ENCODE results near the gene CCNL2. TPM values are rescaled to one million over a fixed set of nuclear protein-coding genes. Genes with fewer than 3 reads are reported as not detected.

The CCNL2 gene
- polyA plus RNA-seq, 1 donor = 174 TPM

- DNase-seq = no peak
These were observed 58.2 kb downstream of the CCNL2 start for GRCh38 chr1:1340791-1341548.

- no peak for DNase-seq
These were observed 59.0 kb downstream of the CCNL2 start for GRCh38 chr1:1340185-1340584.

GRCh38 chr1:1338278-1338677, 60.9 kb downstream of the CCNL2 start:
- DNase-seq = no peak

- no peak for DNase-seq
These were observed 61.4 kb downstream of the CCNL2 start for GRCh38 chr1:1337793-1338147.

- no peak for DNase-seq
These were observed 62.0 kb downstream of the CCNL2 start for GRCh38 chr1:1336931-1337792.

- no peak for DNase-seq
These were observed 62.7 kb downstream of the CCNL2 start for GRCh38 chr1:1336446-1336845.

GRCh38 chr1:1335792-1336248, 63.3 kb downstream of the CCNL2 start:
- no peak for DNase-seq

Other genes starting within 250 kb of the CCNL2 start
- 0.25 TPM for gene TTLL10, start 225.5 kb downstream of the CCNL2 start, polyA plus RNA-seq (ENCODE audit: insufficient read length)
- gene TNFRSF18, start 192.7 kb downstream of the CCNL2 start, polyA plus RNA-seq (ENCODE audit: insufficient read length) = 4.1 TPM
- gene TNFRSF4, start 185.2 kb downstream of the CCNL2 start, polyA plus RNA-seq (ENCODE audit: insufficient read length) = 3.2 TPM
- 92.9 TPM for gene SDF4, start 167.3 kb downstream of the CCNL2 start, polyA plus RNA-seq (ENCODE audit: insufficient read length)
- 20.0 TPM for gene B3GALT6, start 167.1 kb downstream of the CCNL2 start, polyA plus RNA-seq (ENCODE audit: insufficient read length)
- 3.6 TPM for gene C1QTNF12, start 152.6 kb downstream of the CCNL2 start, polyA plus RNA-seq (ENCODE audit: insufficient read length)
- gene UBE2J2, start 125.5 kb downstream of the CCNL2 start, polyA plus RNA-seq (ENCODE audit: insufficient read length) = 39.1 TPM
- gene SCNN1D, start 118.9 kb downstream of the CCNL2 start, polyA plus RNA-seq (ENCODE audit: insufficient read length) = 5.4 TPM
- gene ACAP3, start 91.4 kb downstream of the CCNL2 start, polyA plus RNA-seq (ENCODE audit: insufficient read length) = 54.6 TPM
- gene PUSL1, start 90.7 kb downstream of the CCNL2 start, polyA plus RNA-seq (ENCODE audit: insufficient read length) = 7.0 TPM
- 87.7 TPM for gene INTS11, start 74.7 kb downstream of the CCNL2 start, polyA plus RNA-seq (ENCODE audit: insufficient read length)
- gene CPTP, start 74.5 kb downstream of the CCNL2 start, polyA plus RNA-seq (ENCODE audit: insufficient read length) = 20.2 TPM
- gene TAS1R3, start 68.1 kb downstream of the CCNL2 start, polyA plus RNA-seq (ENCODE audit: insufficient read length) = 3.9 TPM
- 54.3 TPM for gene DVL1, start 49.9 kb downstream of the CCNL2 start, polyA plus RNA-seq (ENCODE audit: insufficient read length)
- 73.1 TPM for gene MXRA8, start 40.8 kb downstream of the CCNL2 start, polyA plus RNA-seq (ENCODE audit: insufficient read length)
- 71.7 TPM for gene AURKAIP1, start 24.1 kb downstream of the CCNL2 start, polyA plus RNA-seq (ENCODE audit: insufficient read length)
- 91.1 TPM for gene MRPL20, start 8.0 kb upstream of the CCNL2 start, polyA plus RNA-seq (ENCODE audit: insufficient read length)
- 24.7 TPM for gene ANKRD65, start 21.9 kb upstream of the CCNL2 start, polyA plus RNA-seq (ENCODE audit: insufficient read length)
- gene VWA1, start 36.4 kb upstream of the CCNL2 start, polyA plus RNA-seq (ENCODE audit: insufficient read length) = 72.5 TPM
- gene ATAD3C, start 50.4 kb upstream of the CCNL2 start, polyA plus RNA-seq (ENCODE audit: insufficient read length) = 0.90 TPM
- 13.0 TPM for gene ATAD3B, start 72.4 kb upstream of the CCNL2 start, polyA plus RNA-seq (ENCODE audit: insufficient read length)
- 23.1 TPM for gene ATAD3A, start 112.8 kb upstream of the CCNL2 start, polyA plus RNA-seq (ENCODE audit: insufficient read length)
- 4.8 TPM for gene TMEM240, start 141.3 kb upstream of the CCNL2 start, polyA plus RNA-seq (ENCODE audit: insufficient read length)
- 92.1 TPM for gene SSU72, start 175.5 kb upstream of the CCNL2 start, polyA plus RNA-seq (ENCODE audit: insufficient read length)
- 3.0 TPM for gene FNDC10, start 200.8 kb upstream of the CCNL2 start, polyA plus RNA-seq (ENCODE audit: insufficient read length)
- gene MIB2, start 216.2 kb upstream of the CCNL2 start, polyA plus RNA-seq (ENCODE audit: insufficient read length) = 92.6 TPM
- 38.1 TPM for gene MMP23B, start 232.8 kb upstream of the CCNL2 start, polyA plus RNA-seq (ENCODE audit: insufficient read length)